GM12864 (cell line): ENCODE measurements around the gene TRAPPC3L.

ENCODE experiments used
- DNase-seq: peaks from one replicate; pipeline ENCODE4 v3.0.0-alpha.2; 2011; ENCODE audit warnings: low read depth
- H3K4me3 ChIP-seq: 2 replicates; pipeline ENCODE4 v1.5.1; 2011; ENCODE audit warnings: mild to moderate bottlenecking, low read depth, low read length, control low read depth
- TF ChIP-seq, protein P1 (sequence below): IDR thresholded peaks from 2 replicates; pipeline ENCODE4 v1.5.1; 2011; ENCODE audit warnings: low read depth, mild to moderate bottlenecking, moderate library complexity, low read length, control low read depth, inconsistent platforms; ENCODE audit errors: missing control alignments

The TRAPPC3L gene

DNA sequence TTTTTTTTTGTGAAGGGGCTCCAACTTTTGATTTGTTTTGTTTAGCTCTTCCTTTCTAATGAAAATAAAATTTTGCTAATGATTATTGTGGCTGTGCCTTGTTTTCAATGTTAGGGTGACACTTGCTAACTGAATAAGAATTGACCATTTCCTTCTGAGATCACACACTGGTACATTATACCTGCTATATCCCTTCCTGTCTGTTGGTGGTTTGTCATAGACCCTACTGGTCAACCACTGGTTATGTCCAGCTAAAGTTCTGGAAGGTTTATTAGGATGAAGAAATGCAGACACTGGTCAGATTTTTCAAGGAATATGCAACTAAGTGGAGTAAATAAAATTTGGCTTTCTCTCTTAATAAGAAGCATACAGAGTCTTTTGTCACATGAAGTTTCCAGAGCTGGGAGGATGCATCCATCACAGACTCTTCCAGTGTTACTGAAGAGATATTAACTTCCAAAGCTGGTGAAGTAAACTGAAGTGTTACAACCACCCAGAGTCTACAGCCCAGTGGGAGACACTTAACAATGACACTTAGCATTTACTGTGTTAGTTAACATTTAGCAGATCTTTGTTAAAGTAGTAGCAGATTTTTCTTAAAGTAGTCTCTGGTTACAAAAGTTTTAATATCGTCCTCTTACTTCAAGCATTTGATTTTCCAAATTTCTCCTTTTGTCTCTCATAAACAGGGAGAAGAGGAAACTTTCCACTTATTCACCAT, 53.7 kb downstream of the TRAPPC3L start:
- TF ChIP-seq, protein P1, sequence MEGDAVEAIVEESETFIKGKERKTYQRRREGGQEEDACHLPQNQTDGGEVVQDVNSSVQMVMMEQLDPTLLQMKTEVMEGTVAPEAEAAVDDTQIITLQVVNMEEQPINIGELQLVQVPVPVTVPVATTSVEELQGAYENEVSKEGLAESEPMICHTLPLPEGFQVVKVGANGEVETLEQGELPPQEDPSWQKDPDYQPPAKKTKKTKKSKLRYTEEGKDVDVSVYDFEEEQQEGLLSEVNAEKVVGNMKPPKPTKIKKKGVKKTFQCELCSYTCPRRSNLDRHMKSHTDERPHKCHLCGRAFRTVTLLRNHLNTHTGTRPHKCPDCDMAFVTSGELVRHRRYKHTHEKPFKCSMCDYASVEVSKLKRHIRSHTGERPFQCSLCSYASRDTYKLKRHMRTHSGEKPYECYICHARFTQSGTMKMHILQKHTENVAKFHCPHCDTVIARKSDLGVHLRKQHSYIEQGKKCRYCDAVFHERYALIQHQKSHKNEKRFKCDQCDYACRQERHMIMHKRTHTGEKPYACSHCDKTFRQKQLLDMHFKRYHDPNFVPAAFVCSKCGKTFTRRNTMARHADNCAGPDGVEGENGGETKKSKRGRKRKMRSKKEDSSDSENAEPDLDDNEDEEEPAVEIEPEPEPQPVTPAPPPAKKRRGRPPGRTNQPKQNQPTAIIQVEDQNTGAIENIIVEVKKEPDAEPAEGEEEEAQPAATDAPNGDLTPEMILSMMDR = no peak
- DNase-seq = no peak

DNA sequence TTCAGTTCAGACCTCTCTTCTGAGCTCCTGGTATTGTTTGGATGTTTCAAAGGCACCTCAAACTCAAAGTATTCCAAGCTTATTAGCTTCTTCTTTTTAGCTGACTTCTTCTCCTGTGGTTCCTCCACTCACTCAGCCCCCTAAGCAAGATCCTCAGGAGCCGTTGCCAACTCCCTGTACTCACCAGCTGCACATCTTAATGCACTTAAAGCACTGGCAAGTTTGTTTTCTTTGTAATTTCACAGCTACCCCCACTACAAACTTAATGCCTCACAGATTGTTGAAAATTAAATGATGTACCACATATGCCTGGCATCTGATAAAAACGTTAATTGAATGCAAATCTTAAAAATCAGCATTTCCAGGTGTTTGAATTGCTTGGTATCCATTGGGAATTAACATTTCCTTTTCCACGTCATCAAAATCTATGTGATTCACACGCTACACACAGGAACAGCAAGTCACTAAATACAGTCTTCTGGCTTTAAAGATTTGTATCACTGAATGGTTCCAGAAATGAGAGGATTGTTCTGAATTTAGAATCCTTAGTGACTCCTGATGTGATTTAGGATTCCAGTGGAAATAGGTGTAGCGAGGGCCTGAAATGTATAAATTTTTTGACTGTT, 59.8 kb downstream of the TRAPPC3L start:
- no peak overlapping the region for H3K4me3 ChIP-seq
- TF ChIP-seq, protein P1 = no peak
- DNase-seq = no peak

More for the DNA sequence above, 53.7 kb downstream of the TRAPPC3L start:
- H3K4me3 ChIP-seq = no peak overlapping the region

DNA sequence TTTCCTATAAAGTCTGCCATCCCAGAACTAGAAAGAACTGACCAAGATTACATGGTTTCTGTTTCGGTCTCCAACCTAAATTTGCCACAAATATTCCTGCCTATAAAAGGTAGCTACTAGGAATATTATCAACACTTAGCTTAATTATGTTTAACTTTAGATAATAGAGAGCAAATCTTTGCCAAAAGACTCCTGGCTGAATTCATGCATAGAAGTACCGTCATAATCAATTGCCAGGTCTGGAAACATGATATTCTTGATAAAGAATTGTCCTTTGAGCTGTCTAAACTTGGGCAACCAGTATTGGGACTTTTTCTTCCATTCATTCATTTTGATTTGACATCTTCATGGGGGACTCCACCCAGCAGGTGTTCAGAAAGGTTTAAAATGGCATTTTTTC, 61.9 kb downstream of the TRAPPC3L start:
- TF ChIP-seq, protein P1 = no peak
- no peak for DNase-seq
- no peak overlapping the region for H3K4me3 ChIP-seq

DNA sequence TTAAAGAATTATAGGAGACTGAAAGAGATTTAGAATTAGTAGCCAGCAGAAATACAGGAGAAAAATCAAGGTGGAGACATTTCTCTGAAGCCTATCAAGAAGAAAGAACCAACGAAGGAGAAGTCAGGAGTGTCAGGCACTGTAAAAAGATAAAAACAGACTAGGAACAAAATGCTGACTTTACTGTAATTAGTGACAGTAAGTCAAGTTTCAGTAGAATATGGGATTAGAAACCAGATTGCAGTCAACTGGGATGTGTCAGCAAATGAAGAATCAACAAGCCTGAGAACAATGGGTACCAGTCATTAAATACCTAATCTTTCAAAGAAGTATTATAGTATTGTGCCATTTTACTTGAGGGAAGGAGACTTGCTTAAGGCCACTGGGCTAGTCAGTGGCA, 62.7 kb downstream of the TRAPPC3L start:
- no peak for DNase-seq

DNA sequence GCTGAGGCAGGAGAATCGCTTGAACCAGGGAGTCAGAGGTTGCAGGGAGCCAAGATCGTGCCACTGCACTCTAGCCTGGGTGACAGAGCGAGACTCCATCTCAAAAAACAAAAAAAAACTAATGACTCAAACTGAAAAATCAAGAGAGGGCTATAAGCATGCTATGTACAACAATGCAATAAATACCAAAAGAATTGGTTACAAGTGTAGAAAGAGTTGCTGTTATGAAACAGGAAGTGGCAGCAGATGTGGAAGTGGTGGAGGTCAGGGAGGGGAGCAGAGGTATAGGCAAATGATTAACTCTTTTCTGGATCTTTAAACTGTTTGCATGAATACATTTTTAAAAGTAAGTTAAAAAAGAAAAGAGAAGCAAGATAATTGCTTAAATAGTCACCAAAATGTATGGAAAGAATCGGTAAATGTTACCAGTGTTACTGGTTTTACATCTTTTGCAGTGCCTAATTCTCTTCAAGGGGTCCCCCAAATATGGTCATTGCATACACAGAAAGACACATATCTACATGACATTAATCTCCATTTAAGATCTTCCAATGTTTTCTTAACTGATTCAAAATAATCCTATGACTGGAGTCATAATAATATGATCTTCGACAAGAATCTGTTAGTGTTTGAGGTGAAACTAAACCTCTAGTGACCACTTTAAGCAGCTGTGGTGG, 69.3 kb downstream of the TRAPPC3L start:
- H3K4me3 ChIP-seq = no peak overlapping the region; the same call in 1 of the 2 replicates
- DNase-seq = peak; percentile 57
- TF ChIP-seq, protein P1 = no peak

More for the DNA sequence above, 62.7 kb downstream of the TRAPPC3L start:
- TF ChIP-seq, protein P1 = no peak
- H3K4me3 ChIP-seq = no peak overlapping the region

DNA sequence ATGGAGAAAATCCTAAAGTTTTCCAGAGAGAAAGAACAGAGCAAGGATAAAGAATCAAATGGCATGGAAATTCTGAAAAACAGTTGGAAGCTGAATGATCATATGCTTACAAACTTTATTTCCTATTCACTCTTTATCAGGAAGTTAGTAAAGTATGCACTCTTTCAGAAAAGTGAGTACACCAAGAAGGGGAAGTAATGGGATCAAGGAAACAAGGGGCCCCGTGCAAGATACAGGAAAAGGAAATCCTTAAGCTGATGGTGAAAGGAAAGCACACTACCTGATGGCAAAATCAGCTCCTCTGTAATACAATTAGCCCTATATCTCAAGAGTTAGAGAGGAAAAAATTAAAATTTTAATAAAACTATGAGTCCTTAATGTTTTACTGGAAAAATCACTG, 70.3 kb downstream of the TRAPPC3L start:
- DNase-seq = no peak
- TF ChIP-seq, protein P1 = no peak
- no peak overlapping the region for H3K4me3 ChIP-seq
